SJSA1 (cell line): Measurements from ENCODE around the gene HSPB6. TPM values are rescaled to one million over a fixed set of nuclear protein-coding genes. Genes with fewer than 3 reads are reported as not detected.

Source experiments
- DNase-seq, 2 experiments: peaks; one replicate each; pipeline ENCODE4 v3.0.0-alpha.2; 2015 to 2020; ENCODE audit warnings: low spot score in 2 of 2, low read depth in 1 of 2
- H3K27ac ChIP-seq: fragments of 250-450 bp; sonication (Bioruptor Pico); 2 replicates; pipeline ENCODE4 v1.5.1; 2020; ENCODE audit warnings: mild to moderate bottlenecking, moderate library complexity
- H3K27me3 ChIP-seq: fragments of 250-450 bp; sonication (Bioruptor Pico); replicated peaks from 2 replicates; pipeline ENCODE4 v1.5.1; 2020; ENCODE audit warnings: mild to moderate bottlenecking, moderate library complexity
- H3K36me3 ChIP-seq: fragments of 250-450 bp; sonication (Bioruptor Pico); 2 replicates; pipeline ENCODE4 v1.5.1; 2020; ENCODE audit warnings: mild to moderate bottlenecking
- H3K4me1 ChIP-seq: fragments of 250-450 bp; sonication (Bioruptor Pico); replicated peaks from 2 replicates; pipeline ENCODE4 v1.6.1; 2021; ENCODE audit warnings: mild to moderate bottlenecking
- H3K4me3 ChIP-seq: fragments of 250-450 bp; sonication (Bioruptor Pico); 2 replicates; pipeline ENCODE4 v1.5.1; 2020; ENCODE audit warnings: mild to moderate bottlenecking
- H3K9me3 ChIP-seq: fragments of 250-450 bp; sonication (Bioruptor Pico); replicated peaks from 2 replicates; pipeline ENCODE4 v1.5.1; 2020; ENCODE audit warnings: mild to moderate bottlenecking
- total RNA-seq: library from RNA; depleted of rRNA; stranded (reverse); fragments of >200 nt; shearing (Covaris generic); gene quantifications from 2 replicates; pipeline ENCODE4 v1.2.3, GENCODE V29; 2014

Gene HSPB6
- total RNA-seq, 1 experiment from 2014 or later: not detected

- Histone ChIP-seq H3K36me3 (peaks cover 7% of the 10 kb centered on the region), H3K9me3 (no peaks in the 10 kb centered on the region), H3K27me3 (peaks cover 2% of the 10 kb centered on the region), H3K4me3 (no peak overlapping the region), H3K27ac (no peak overlapping the region), H3K4me1 (no peaks in the 10 kb centered on the region)
- DNase-seq: peak in 1 of 2 experiments; percentile 42
Measured at GRCh38 chr19:35789978-35790944, 33.4 kb upstream of the HSPB6 start.

- DNase-seq: no peak
- Histone ChIP-seq H3K27ac (no peak overlapping the region), H3K4me1 (no peaks in the 10 kb centered on the region), H3K4me3 (no peak overlapping the region), H3K27me3 (no peaks in the 10 kb centered on the region), H3K9me3 (no peaks in the 10 kb centered on the region), H3K36me3 (peaks cover 14% of the 10 kb centered on the region)
Measured at GRCh38 chr19:35789195-35789977, 32.6 kb upstream of the HSPB6 start.

- Histone ChIP-seq H3K27me3 (no peaks in the 10 kb centered on the region), H3K4me3 (no peak overlapping the region), H3K4me1 (no peaks in the 10 kb centered on the region), H3K36me3 (peaks cover 16% of the 10 kb centered on the region), H3K27ac (no peak overlapping the region), H3K9me3 (no peaks in the 10 kb centered on the region)
- DNase-seq: no peak
Measured at GRCh38 chr19:35788205-35788960, 31.6 kb upstream of the HSPB6 start.

- no peak for DNase-seq
- no peak overlapping the region for H3K4me3 ChIP-seq
- no peaks in the 10 kb centered on the region for H3K4me1 ChIP-seq
- H3K9me3 ChIP-seq: no peaks in the 10 kb centered on the region
- peaks cover 26% of the 10 kb centered on the region for H3K36me3 ChIP-seq
- no peaks in the 10 kb centered on the region for H3K27me3 ChIP-seq
- no peak overlapping the region for H3K27ac ChIP-seq
Measured at GRCh38 chr19:35787227-35787799, 30.5 kb upstream of the HSPB6 start.

- Histone ChIP-seq H3K9me3 (no peaks in the 10 kb centered on the region), H3K4me1 (no peaks in the 10 kb centered on the region), H3K27ac (no peak overlapping the region), H3K4me3 (no peak overlapping the region), H3K36me3 (peaks cover 33% of the 10 kb centered on the region), H3K27me3 (no peaks in the 10 kb centered on the region)
- DNase-seq: peak in 1 of 2 experiments; percentile 37
Measured at GRCh38 chr19:35786299-35787160, 29.7 kb upstream of the HSPB6 start.

GRCh38 chr19:35785339-35785627 is 28.5 kb upstream of the HSPB6 start:
- no peak overlapping the region for H3K4me3 ChIP-seq
- no peaks in the 10 kb centered on the region for H3K4me1 ChIP-seq
- no peak overlapping the region for H3K27ac ChIP-seq
- H3K36me3 ChIP-seq: peaks cover 39% of the 10 kb centered on the region
- no peaks in the 10 kb centered on the region for H3K9me3 ChIP-seq
- no peaks in the 10 kb centered on the region for H3K27me3 ChIP-seq
- peak in 1 of 2 experiments; percentile 41 for DNase-seq

GRCh38 chr19:35784503-35785338 is 27.9 kb upstream of the HSPB6 start:
- no peak overlapping the region for H3K27ac ChIP-seq
- H3K36me3 ChIP-seq: peaks cover 45% of the 10 kb centered on the region
- no peaks in the 10 kb centered on the region for H3K4me1 ChIP-seq
- no peak for DNase-seq
- H3K4me3 ChIP-seq: no peak overlapping the region
- no peaks in the 10 kb centered on the region for H3K27me3 ChIP-seq
- H3K9me3 ChIP-seq: no peaks in the 10 kb centered on the region

- DNase-seq: peak in 1 of 2 experiments; percentile 45
- H3K27me3 ChIP-seq: no peaks in the 10 kb centered on the region
- H3K27ac ChIP-seq: no peak overlapping the region
- H3K36me3 ChIP-seq: peaks cover 53% of the 10 kb centered on the region
- H3K4me3 ChIP-seq: no peak overlapping the region
- no peaks in the 10 kb centered on the region for H3K9me3 ChIP-seq
- no peaks in the 10 kb centered on the region for H3K4me1 ChIP-seq
Measured at GRCh38 chr19:35783469-35784434, 26.9 kb upstream of the HSPB6 start.

GRCh38 chr19:35782589-35782988 is 25.8 kb upstream of the HSPB6 start:
- Histone ChIP-seq H3K27ac (no peak overlapping the region), H3K27me3 (no peaks in the 10 kb centered on the region), H3K9me3 (no peaks in the 10 kb centered on the region), H3K36me3 (peaks cover 65% of the 10 kb centered on the region), H3K4me1 (no peaks in the 10 kb centered on the region), H3K4me3 (no peak overlapping the region)
- peak in 1 of 2 experiments; percentile 40 for DNase-seq

- Histone ChIP-seq H3K27me3 (no peaks in the 10 kb centered on the region), H3K4me3 (no peak overlapping the region), H3K27ac (no peak overlapping the region), H3K36me3 (peaks cover 69% of the 10 kb centered on the region), H3K9me3 (no peaks in the 10 kb centered on the region), H3K4me1 (peaks cover 7% of the 10 kb centered on the region)
- no peak for DNase-seq
Measured at GRCh38 chr19:35781650-35782049, 24.8 kb upstream of the HSPB6 start.

GRCh38 chr19:35780717-35781116 is 23.9 kb upstream of the HSPB6 start:
- no peaks in the 10 kb centered on the region for H3K27me3 ChIP-seq
- H3K27ac ChIP-seq: no peak overlapping the region
- no peaks in the 10 kb centered on the region for H3K9me3 ChIP-seq
- H3K4me3 ChIP-seq: no peak overlapping the region
- DNase-seq: no peak
- H3K4me1 ChIP-seq: peaks cover 13% of the 10 kb centered on the region
- H3K36me3 ChIP-seq: peaks cover 69% of the 10 kb centered on the region
